Measurements from ENCODE around the gene BCL2L11. TPM values are rescaled to one million over a fixed set of nuclear protein-coding genes. Genes with fewer than 3 reads are reported as not detected.

The BCL2L11 gene
- total and polyA plus RNA-seq, 10 of the 15 experiments (the other 5 are each of a cell fraction or from before 2014, with no cell fraction given), result 0.29 to 10.1 (median 1.1) TPM

DNA sequence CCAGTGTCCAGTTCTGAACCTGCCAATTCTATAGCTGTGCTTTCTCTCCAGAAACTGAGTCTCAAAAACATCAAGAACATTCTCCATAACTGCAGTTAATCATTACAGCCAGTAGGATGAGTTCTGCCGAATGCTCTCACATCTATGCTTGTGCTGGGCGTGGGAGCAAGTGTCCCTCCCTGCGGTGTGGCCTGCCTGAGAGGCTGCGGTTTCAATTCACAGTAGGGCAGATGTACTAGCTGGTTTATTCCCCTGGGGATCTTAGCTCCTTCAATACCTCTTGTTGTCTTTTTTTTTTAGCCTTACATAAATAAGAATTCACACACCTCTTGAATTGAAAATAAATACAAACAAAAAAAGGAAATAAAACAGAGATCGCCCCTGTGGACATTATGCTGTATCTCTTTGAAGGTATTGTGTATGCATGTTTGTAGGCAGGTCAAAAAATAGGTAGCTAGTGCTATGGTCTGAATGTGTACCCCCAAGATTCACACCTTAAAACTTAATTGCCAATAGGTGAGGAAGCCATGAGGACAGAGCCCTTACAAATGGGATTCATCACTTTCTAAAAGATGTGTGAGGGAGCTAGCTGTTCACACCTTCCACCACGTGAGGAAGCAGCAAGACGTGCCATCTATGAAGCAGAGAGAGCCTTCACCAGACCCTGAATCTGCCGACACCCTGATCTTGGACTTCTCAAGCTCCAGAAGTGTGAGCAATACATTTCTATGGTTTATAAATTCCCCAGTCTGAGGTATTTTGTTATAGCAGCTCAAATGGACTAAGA, 74.3 kb downstream of the BCL2L11 start (continued):
- TF ChIP-seq CBFB (IDR thresholded peaks at IDR 0.05; ENCODE audit: low read depth), result peak; percentile 92
- TF ChIP-seq POLR2AphosphoS5 (IDR thresholded peaks at IDR 0.05; ENCODE audit: low read length), result no peak
- TF ChIP-seq ZBED1 (IDR thresholded peaks at IDR 0.05; ENCODE audit: borderline replicate concordance), result no peak
- no peak for TF ChIP-seq KDM1A (IDR thresholded peaks at IDR 0.05; ENCODE audit: borderline replicate concordance)
- no peak for TF ChIP-seq JUND (IDR thresholded peaks at IDR 0.05; ENCODE audit: low read depth, low read length)
- TF ChIP-seq ATF7 (IDR thresholded peaks at IDR 0.05; ENCODE audit: low read depth), result peak; percentile 72
- TF ChIP-seq SUPT20H (IDR thresholded peaks at IDR 0.05; ENCODE audit: borderline replicate concordance, control insufficient read depth, low read depth, low read length), result no peak
- TF ChIP-seq STAT3 (IDR thresholded peaks at IDR 0.05; ENCODE audit: low read depth, low read length), result no peak; the same call in 1 of the 2 replicates
- no peak for TF ChIP-seq NFYA (IDR thresholded peaks at IDR 0.05; ENCODE audit: borderline replicate concordance, low read depth, low read length)
- peak; percentile 60; the same call in 1 of the 2 replicates for TF ChIP-seq FOXM1 (IDR thresholded peaks at IDR 0.05; ENCODE audit: low read depth, low read length)
- no peak for TF ChIP-seq KLF5 (IDR thresholded peaks at IDR 0.05; ENCODE audit: partially characterized antibody)
- TF ChIP-seq RFX5 (IDR thresholded peaks at IDR 0.05; ENCODE audit: low read depth, low read length), result no peak
- no peak for TF ChIP-seq CEBPB (IDR thresholded peaks at IDR 0.05; ENCODE audit: borderline replicate concordance in 1 of 2, low read depth in 2 of 2, low read length in 2 of 2)
- no peak for TF ChIP-seq CBX5 (IDR thresholded peaks at IDR 0.05; ENCODE audit: low read depth)
- peak; percentile 95 for TF ChIP-seq ZNF384 (IDR thresholded peaks at IDR 0.05; ENCODE audit: borderline replicate concordance, low read depth, low read length)
- no peak for TF ChIP-seq LARP7 (IDR thresholded peaks at IDR 0.05)
- peak; percentile 70; the same call in 1 of the 2 replicates for TF ChIP-seq FOXK2 (IDR thresholded peaks at IDR 0.05)
- TF ChIP-seq ZZZ3 (IDR thresholded peaks at IDR 0.05; ENCODE audit: control insufficient read depth, insufficient read length, low read depth), result no peak
- TF ChIP-seq NFXL1 (IDR thresholded peaks at IDR 0.05; ENCODE audit: borderline replicate concordance), result no peak
- TF ChIP-seq TCF3 (IDR thresholded peaks at IDR 0.05; ENCODE audit: borderline replicate concordance, insufficient read depth, low read depth, low read length), result no peak
- TF ChIP-seq SPI1 (IDR thresholded peaks at IDR 0.05; ENCODE audit: borderline replicate concordance, insufficient read depth, low read depth, low read length), result no peak
- TF ChIP-seq SREBF1 (IDR thresholded peaks at IDR 0.05; ENCODE audit: low read length), result no peak
- TF ChIP-seq MYC (IDR thresholded peaks at IDR 0.05; ENCODE audit: insufficient read depth, insufficient read length, insufficient replicate concordance, low read length, severe bottlenecking), result no peak
- no peak for TF ChIP-seq CHD4 (IDR thresholded peaks at IDR 0.05)
- no peak for TF ChIP-seq POLR2A (IDR thresholded peaks at IDR 0.05; ENCODE audit: low read depth, low read length)
- TF ChIP-seq CBX3 (IDR thresholded peaks at IDR 0.05; ENCODE audit: borderline replicate concordance, low read depth), result no peak
- TF ChIP-seq ESRRA (IDR thresholded peaks at IDR 0.05; ENCODE audit: low read length), result no peak
- TF ChIP-seq, protein P1, sequence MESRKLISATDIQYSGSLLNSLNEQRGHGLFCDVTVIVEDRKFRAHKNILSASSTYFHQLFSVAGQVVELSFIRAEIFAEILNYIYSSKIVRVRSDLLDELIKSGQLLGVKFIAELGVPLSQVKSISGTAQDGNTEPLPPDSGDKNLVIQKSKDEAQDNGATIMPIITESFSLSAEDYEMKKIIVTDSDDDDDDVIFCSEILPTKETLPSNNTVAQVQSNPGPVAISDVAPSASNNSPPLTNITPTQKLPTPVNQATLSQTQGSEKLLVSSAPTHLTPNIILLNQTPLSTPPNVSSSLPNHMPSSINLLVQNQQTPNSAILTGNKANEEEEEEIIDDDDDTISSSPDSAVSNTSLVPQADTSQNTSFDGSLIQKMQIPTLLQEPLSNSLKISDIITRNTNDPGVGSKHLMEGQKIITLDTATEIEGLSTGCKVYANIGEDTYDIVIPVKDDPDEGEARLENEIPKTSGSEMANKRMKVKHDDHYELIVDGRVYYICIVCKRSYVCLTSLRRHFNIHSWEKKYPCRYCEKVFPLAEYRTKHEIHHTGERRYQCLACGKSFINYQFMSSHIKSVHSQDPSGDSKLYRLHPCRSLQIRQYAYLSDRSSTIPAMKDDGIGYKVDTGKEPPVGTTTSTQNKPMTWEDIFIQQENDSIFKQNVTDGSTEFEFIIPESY (IDR thresholded peaks at IDR 0.05), result 0 out of 2 replicates have a peak, but pooled peaks have one; percentile 28
- no peak for TF ChIP-seq RCOR1 (conservative IDR thresholded peaks at IDR 0.05; ENCODE audit: low read depth, low read length)
- TF ChIP-seq EP300 (IDR thresholded peaks at IDR 0.05; ENCODE audit: borderline replicate concordance in 1 of 2, control insufficient read depth in 1 of 2, low read depth in 2 of 2, low read length in 2 of 2), result peak; percentile 76 to 96
- peak; percentile 59; the same call in 1 of the 2 replicates for TF ChIP-seq NFIC (IDR thresholded peaks at IDR 0.05; ENCODE audit: low read depth, low read length)
- TF ChIP-seq, protein P2, sequence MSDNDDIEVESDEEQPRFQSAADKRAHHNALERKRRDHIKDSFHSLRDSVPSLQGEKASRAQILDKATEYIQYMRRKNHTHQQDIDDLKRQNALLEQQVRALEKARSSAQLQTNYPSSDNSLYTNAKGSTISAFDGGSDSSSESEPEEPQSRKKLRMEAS (IDR thresholded peaks at IDR 0.05; ENCODE audit: low read depth, low read length), result no peak

All from GM12878 (cell line).